HepG2 (cell line): ENCODE data around the gene WRAP73. TPM values are rescaled to one million over a fixed set of nuclear protein-coding genes. Genes with fewer than 3 reads are reported as not detected.

Experiments
- CCDC6 ChIP-seq: sonication (generic); formaldehyde crosslinking; IDR thresholded peaks from 2 replicates; pipeline ENCODE4 v1.8.1; 2022; ENCODE audit warnings: mild to moderate bottlenecking, missing genetic modification reagents, moderate library complexity
- DNMT3B ChIP-seq: conservative IDR thresholded peaks from 2 replicates; pipeline ENCODE4 v1.6.1; 2016; ENCODE audit warnings: missing biosample characterization, control low read depth
- EEA1 ChIP-seq: sonication (generic); formaldehyde crosslinking; IDR thresholded peaks from 2 replicates; pipeline ENCODE4 v1.5.1; 2020; ENCODE audit warnings: mild to moderate bottlenecking, missing genetic modification reagents, borderline replicate concordance
- FOXA1 ChIP-seq, 2 experiments: fragments of 450-650 bp in 1 of 2; sonication (generic) in 1 of 2; formaldehyde crosslinking in 1 of 2; IDR thresholded peaks; 2 replicates each; pipeline versions ENCODE4 v1.4.0 to v1.6.1; 2016 to 2020; ENCODE audit warnings: missing genetic modification reagents in 1 of 2
- HNRNPUL1 ChIP-seq: fragments of 200-400 bp; formaldehyde crosslinking; IDR thresholded peaks from 2 replicates; pipeline ENCODE4 v1.6.1; 2017; ENCODE audit warnings: low read depth, mild to moderate bottlenecking, low read length, moderate library complexity
- IRF2 ChIP-seq: IDR thresholded peaks from 2 replicates; pipeline ENCODE4 v1.6.1; 2018; ENCODE audit warnings: missing genetic modification reagents, missing compliant biosample characterization
- KLF11 ChIP-seq: IDR thresholded peaks from 2 replicates; pipeline ENCODE4 v1.6.1; 2016; ENCODE audit warnings: missing compliant biosample characterization
- NR2F6 ChIP-seq, 2 experiments: IDR thresholded peaks; 2 replicates each; pipeline ENCODE4 v1.6.1; 2016; ENCODE audit warnings: antibody characterized with exemption in 1 of 2, mild to moderate bottlenecking in 1 of 2
- RFX1 ChIP-seq: fragments of 450-650 bp; IDR thresholded peaks from 2 replicates; pipeline ENCODE4 v1.6.1; 2017
- SALL1 ChIP-seq: sonication (generic); formaldehyde crosslinking; IDR thresholded peaks from 2 replicates; pipeline ENCODE4 v1.8.0; 2022; ENCODE audit warnings: mild to moderate bottlenecking, missing genetic modification reagents
- TEAD2 ChIP-seq: sonication (generic); formaldehyde crosslinking; IDR thresholded peaks from 2 replicates; pipeline ENCODE4 v1.9.0; 2021; ENCODE audit warnings: missing genetic modification reagents
- WIZ ChIP-seq: sonication (generic); formaldehyde crosslinking; IDR thresholded peaks from 2 replicates; pipeline ENCODE4 v1.5.1; 2020; ENCODE audit warnings: mild to moderate bottlenecking, missing genetic modification reagents
- ZFP37 ChIP-seq: sonication (generic); formaldehyde crosslinking; IDR thresholded peaks from 2 replicates; pipeline ENCODE4 v1.4.0; 2020; ENCODE audit warnings: missing genetic modification reagents, borderline replicate concordance
- ZNF3 ChIP-seq: IDR thresholded peaks from 2 replicates; pipeline ENCODE4 v1.7.0; 2017; ENCODE audit warnings: inconsistent platforms
- ZNF331 ChIP-seq: sonication (generic); formaldehyde crosslinking; IDR thresholded peaks from 2 replicates; pipeline ENCODE4 v1.4.0; 2020; ENCODE audit warnings: missing genetic modification reagents
- ZNF781 ChIP-seq: sonication (generic); formaldehyde crosslinking; IDR thresholded peaks from 2 replicates; pipeline ENCODE4 v1.5.1; 2020; ENCODE audit warnings: borderline replicate concordance, mild to moderate bottlenecking, missing genetic modification reagents; ENCODE audit errors: not compliant biosample characterization
- ZNF782 ChIP-seq: sonication (generic); formaldehyde crosslinking; IDR thresholded peaks from 2 replicates; pipeline ENCODE4 v1.4.0; 2020; ENCODE audit warnings: missing genetic modification reagents, mild to moderate bottlenecking, borderline replicate concordance
- polyA plus RNA-seq, 8 experiments: library from polyadenylated mRNA; depleted of rRNA in 3 of 8; stranded (reverse) in 7 of 8; unstranded in 1 of 8; fragments of >200 nt; fragmentation: Illumina TruSeq in 4 of 8; extraction: Trizol in 4 of 8; gene quantifications; 2 replicates each; pipeline versions ENCODE4 v1.2.1 to v1.2.3, GENCODE V29; 2011 to 2016; ENCODE audit warnings: low read depth in 4 of 8, missing spikeins in 1 of 8, mixed read lengths in 1 of 8; ENCODE audit not compliant: insufficient read depth in 1 of 8
- total RNA-seq, 5 experiments: library from RNA; depleted of rRNA; stranded (reverse); fragments of >200 nt; fragmentation: Illumina TruSeq; extraction: Trizol; gene quantifications; 2 replicates each; pipeline ENCODE4 v1.2.3, GENCODE V29; 2016; ENCODE audit warnings: low read depth in 1 of 5
- TF ChIP-seq, protein P1 (sequence below): sonication (generic); formaldehyde crosslinking; conservative IDR thresholded peaks from 2 replicates; pipeline ENCODE4 v1.8.0; 2022; ENCODE audit warnings: low read depth, missing genetic modification reagents
- TF ChIP-seq, protein P2 (sequence below): sonication (generic); formaldehyde crosslinking; IDR thresholded peaks from 2 replicates; pipeline ENCODE4 v1.4.0; 2020; ENCODE audit warnings: missing genetic modification reagents
- TF ChIP-seq, protein P3 (sequence below): sonication (generic); formaldehyde crosslinking; IDR thresholded peaks from 2 replicates; pipeline ENCODE4 v1.4.0; 2020; ENCODE audit warnings: missing genetic modification reagents, borderline replicate concordance
- TF ChIP-seq, protein P4 (sequence below): sonication (generic); formaldehyde crosslinking; IDR thresholded peaks from 2 replicates; pipeline ENCODE4 v1.5.1; 2020; ENCODE audit warnings: missing genetic modification reagents, mild to moderate bottlenecking, borderline replicate concordance
- TF ChIP-seq, protein P5 (sequence below): sonication (generic); formaldehyde crosslinking; IDR thresholded peaks from 2 replicates; pipeline ENCODE4 v1.9.0; 2022; ENCODE audit warnings: low read depth, missing genetic modification reagents

WRAP73 gene
- total and polyA plus RNA-seq, 2 of the 13 experiments (the other 11 are each of a cell fraction or from before 2014, with no cell fraction given): 18.1 to 40.4 TPM

- TF ChIP-seq, protein P1, sequence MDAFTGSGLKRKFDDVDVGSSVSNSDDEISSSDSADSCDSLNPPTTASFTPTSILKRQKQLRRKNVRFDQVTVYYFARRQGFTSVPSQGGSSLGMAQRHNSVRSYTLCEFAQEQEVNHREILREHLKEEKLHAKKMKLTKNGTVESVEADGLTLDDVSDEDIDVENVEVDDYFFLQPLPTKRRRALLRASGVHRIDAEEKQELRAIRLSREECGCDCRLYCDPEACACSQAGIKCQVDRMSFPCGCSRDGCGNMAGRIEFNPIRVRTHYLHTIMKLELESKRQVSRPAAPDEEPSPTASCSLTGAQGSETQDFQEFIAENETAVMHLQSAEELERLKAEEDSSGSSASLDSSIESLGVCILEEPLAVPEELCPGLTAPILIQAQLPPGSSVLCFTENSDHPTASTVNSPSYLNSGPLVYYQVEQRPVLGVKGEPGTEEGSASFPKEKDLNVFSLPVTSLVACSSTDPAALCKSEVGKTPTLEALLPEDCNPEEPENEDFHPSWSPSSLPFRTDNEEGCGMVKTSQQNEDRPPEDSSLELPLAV: no peak
- TF ChIP-seq, protein P2, sequence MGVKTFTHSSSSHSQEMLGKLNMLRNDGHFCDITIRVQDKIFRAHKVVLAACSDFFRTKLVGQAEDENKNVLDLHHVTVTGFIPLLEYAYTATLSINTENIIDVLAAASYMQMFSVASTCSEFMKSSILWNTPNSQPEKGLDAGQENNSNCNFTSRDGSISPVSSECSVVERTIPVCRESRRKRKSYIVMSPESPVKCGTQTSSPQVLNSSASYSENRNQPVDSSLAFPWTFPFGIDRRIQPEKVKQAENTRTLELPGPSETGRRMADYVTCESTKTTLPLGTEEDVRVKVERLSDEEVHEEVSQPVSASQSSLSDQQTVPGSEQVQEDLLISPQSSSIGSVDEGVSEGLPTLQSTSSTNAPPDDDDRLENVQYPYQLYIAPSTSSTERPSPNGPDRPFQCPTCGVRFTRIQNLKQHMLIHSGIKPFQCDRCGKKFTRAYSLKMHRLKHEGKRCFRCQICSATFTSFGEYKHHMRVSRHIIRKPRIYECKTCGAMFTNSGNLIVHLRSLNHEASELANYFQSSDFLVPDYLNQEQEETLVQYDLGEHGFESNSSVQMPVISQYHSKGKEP (CRISPR knock-in tag): no peak
- TF ChIP-seq CCDC6 (CRISPR knock-in tag) (peak; percentile 60; the same call in 1 of the 2 replicates), DNMT3B (CRISPR knock-in tag) (no peak), ZNF782 (CRISPR knock-in tag) (no peak), SALL1 (peak; percentile 71), WIZ (CRISPR knock-in tag) (no peak), NR2F6 (IDR thresholded peaks at IDR 0.05) (no peak), NR2F6 (CRISPR knock-in tag; IDR thresholded peaks at IDR 0.05) (peak; percentile 51; the same call in 1 of the 2 replicates), ZNF781 (CRISPR knock-in tag) (no peak), KLF11 (CRISPR knock-in tag) (no peak), ZFP37 (CRISPR knock-in tag) (no peak), ZNF3 (no peak), FOXA1 (IDR thresholded peaks at IDR 0.05) (no peak), FOXA1 (CRISPR knock-in tag; IDR thresholded peaks at IDR 0.05) (peak; percentile 52), EEA1 (CRISPR knock-in tag) (peak; percentile 69; the same call in 1 of the 2 replicates), TEAD2 (CRISPR knock-in tag) (no peak), IRF2 (no peak), ZNF331 (peak; percentile 11; the same call in 1 of the 2 replicates), HNRNPUL1 (no peak), RFX1 (no peak)
- TF ChIP-seq, protein P3, sequence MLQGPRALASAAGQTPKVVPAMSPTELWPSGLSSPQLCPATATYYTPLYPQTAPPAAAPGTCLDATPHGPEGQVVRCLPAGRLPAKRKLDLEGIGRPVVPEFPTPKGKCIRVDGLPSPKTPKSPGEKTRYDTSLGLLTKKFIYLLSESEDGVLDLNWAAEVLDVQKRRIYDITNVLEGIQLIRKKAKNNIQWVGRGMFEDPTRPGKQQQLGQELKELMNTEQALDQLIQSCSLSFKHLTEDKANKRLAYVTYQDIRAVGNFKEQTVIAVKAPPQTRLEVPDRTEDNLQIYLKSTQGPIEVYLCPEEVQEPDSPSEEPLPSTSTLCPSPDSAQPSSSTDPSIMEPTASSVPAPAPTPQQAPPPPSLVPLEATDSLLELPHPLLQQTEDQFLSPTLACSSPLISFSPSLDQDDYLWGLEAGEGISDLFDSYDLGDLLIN (CRISPR knock-in tag): no peak
- TF ChIP-seq, protein P4, sequence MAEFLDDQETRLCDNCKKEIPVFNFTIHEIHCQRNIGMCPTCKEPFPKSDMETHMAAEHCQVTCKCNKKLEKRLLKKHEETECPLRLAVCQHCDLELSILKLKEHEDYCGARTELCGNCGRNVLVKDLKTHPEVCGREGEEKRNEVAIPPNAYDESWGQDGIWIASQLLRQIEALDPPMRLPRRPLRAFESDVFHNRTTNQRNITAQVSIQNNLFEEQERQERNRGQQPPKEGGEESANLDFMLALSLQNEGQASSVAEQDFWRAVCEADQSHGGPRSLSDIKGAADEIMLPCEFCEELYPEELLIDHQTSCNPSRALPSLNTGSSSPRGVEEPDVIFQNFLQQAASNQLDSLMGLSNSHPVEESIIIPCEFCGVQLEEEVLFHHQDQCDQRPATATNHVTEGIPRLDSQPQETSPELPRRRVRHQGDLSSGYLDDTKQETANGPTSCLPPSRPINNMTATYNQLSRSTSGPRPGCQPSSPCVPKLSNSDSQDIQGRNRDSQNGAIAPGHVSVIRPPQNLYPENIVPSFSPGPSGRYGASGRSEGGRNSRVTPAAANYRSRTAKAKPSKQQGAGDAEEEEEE (CRISPR knock-in tag): no peak
- TF ChIP-seq, protein P5, sequence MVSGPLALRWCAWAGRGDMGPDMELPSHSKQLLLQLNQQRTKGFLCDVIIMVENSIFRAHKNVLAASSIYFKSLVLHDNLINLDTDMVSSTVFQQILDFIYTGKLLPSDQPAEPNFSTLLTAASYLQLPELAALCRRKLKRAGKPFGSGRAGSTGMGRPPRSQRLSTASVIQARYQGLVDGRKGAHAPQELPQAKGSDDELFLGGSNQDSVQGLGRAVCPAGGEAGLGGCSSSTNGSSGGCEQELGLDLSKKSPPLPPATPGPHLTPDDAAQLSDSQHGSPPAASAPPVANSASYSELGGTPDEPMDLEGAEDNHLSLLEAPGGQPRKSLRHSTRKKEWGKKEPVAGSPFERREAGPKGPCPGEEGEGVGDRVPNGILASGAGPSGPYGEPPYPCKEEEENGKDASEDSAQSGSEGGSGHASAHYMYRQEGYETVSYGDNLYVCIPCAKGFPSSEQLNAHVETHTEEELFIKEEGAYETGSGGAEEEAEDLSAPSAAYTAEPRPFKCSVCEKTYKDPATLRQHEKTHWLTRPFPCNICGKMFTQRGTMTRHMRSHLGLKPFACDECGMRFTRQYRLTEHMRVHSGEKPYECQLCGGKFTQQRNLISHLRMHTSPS (CRISPR knock-in tag): peak; percentile 57
Measured at GRCh38 chr1:3625151-3625907, 24.6 kb downstream of the WRAP73 start (continued).
